HEK293T (cell line): ENCODE data around the gene CORO2B.

Experiments used
- HDGF ChIP-seq: fragments of 450-650 bp; IDR thresholded peaks from 2 replicates; pipeline ENCODE4 v1.6.1; 2017; ENCODE audit warnings: antibody characterized with exemption, borderline replicate concordance
- LEF1 ChIP-seq: fragments of 450-650 bp; IDR thresholded peaks from 2 replicates; pipeline ENCODE4 v1.6.1; 2017; ENCODE audit warnings: mild to moderate bottlenecking, borderline replicate concordance
- SP1 ChIP-seq: fragments of 450-650 bp; IDR thresholded peaks from 2 replicates; pipeline ENCODE4 v1.6.1; 2017

- TF ChIP-seq SP1 (no peak), LEF1 (no peak), HDGF (no peak)
These were observed 100.0 kb downstream of the CORO2B start for GRCh38 chr15:68678746-68679145.
